WTC11 (cell line): ENCODE results near the gene C6orf47. TPM values are rescaled to one million over a fixed set of nuclear protein-coding genes. Genes with fewer than 3 reads are reported as not detected.
A peak's percentile ranks its signal among the peaks of the same experiment; 100 is the strongest.

Experiments
- ATAC-seq: fragments of 200-7000 bp; cut with Tn5 transposase; 2 replicates; pipeline ENCODE4 v1.10.0; 2021; ENCODE audit warnings: mild to moderate bottlenecking, moderate library complexity
- CTCF ChIA-PET: fragments of 300-600 bp; sonication (Branson Sonifier 250); formaldehyde crosslinking; loops from one replicate; lab custom pipeline; 2021; ENCODE audit warnings: antibody characterized with exemption; lab: Charles Lee
- POLR2A ChIA-PET: fragments of 350-600 bp; sonication (Branson Sonifier 250); formaldehyde crosslinking; loops from one replicate; lab custom pipeline; 2021; ENCODE audit warnings: antibody characterized with exemption; lab: Charles Lee
- DNase-seq: peaks from one replicate; pipeline ENCODE4 v3.0.0; 2021; ENCODE audit warnings: low spot score
- H3K27ac Mint-ChIP-seq: 2 replicates; pipeline ENCODE4 v1.8.0; 2021; ENCODE audit warnings: mixed read lengths
- H3K27me3 Mint-ChIP-seq: 2 replicates; pipeline ENCODE4 v1.8.0; 2021; ENCODE audit warnings: low read depth, mild to moderate bottlenecking, moderate library complexity, mixed read lengths
- H3K36me3 Mint-ChIP-seq: 2 replicates; pipeline ENCODE4 v1.8.0; 2021; ENCODE audit warnings: mixed read lengths
- H3K4me1 Mint-ChIP-seq: 2 replicates; pipeline ENCODE4 v1.8.0; 2022; ENCODE audit warnings: mixed read lengths
- H3K4me3 Mint-ChIP-seq: 2 replicates; pipeline ENCODE4 v1.8.0; 2021; ENCODE audit warnings: mild to moderate bottlenecking, moderate library complexity, mixed read lengths
- H3K9me3 Mint-ChIP-seq: 2 replicates; pipeline ENCODE4 v1.8.0; 2021; ENCODE audit warnings: mixed read lengths
- CBFB ChIP-seq: sonication (generic); formaldehyde crosslinking; IDR thresholded peaks from 2 replicates; pipeline ENCODE4 v1.8.1; 2022; ENCODE audit warnings: mild to moderate bottlenecking, low read depth, missing genetic modification reagents
- CREM ChIP-seq: sonication (generic); formaldehyde crosslinking; IDR thresholded peaks from 2 replicates; pipeline ENCODE4 v1.8.1; 2022; ENCODE audit warnings: mild to moderate bottlenecking, missing genetic modification reagents, moderate library complexity
- ESRRA ChIP-seq: sonication (generic); formaldehyde crosslinking; IDR thresholded peaks from 2 replicates; pipeline ENCODE4 v1.8.1; 2022; ENCODE audit warnings: mild to moderate bottlenecking, missing genetic modification reagents, borderline replicate concordance
- ETV6 ChIP-seq: sonication (generic); formaldehyde crosslinking; IDR thresholded peaks from 2 replicates; pipeline ENCODE4 v1.8.1; 2022; ENCODE audit warnings: mild to moderate bottlenecking, missing genetic modification reagents
- FOXK1 ChIP-seq: sonication (generic); formaldehyde crosslinking; IDR thresholded peaks from 2 replicates; pipeline ENCODE4 v1.8.0; 2022; ENCODE audit warnings: mild to moderate bottlenecking, moderate library complexity, missing genetic modification reagents
- HMGA2 ChIP-seq: fragments of 250-450 bp; sonication (Bioruptor Pico); IDR thresholded peaks from 2 replicates; pipeline ENCODE4 v1.4.0; 2021; ENCODE audit warnings: mild to moderate bottlenecking, moderate library complexity
- NFYB ChIP-seq: sonication (generic); formaldehyde crosslinking; conservative IDR thresholded peaks from 2 replicates; pipeline ENCODE4 v1.8.0; 2022; ENCODE audit warnings: low read depth, missing genetic modification reagents
- OVOL2 ChIP-seq: fragments of 250-450 bp; sonication (Bioruptor Pico); IDR thresholded peaks from 2 replicates; pipeline ENCODE4 v1.9.0; 2021; ENCODE audit warnings: mild to moderate bottlenecking, borderline replicate concordance
- SMAD4 ChIP-seq: sonication (generic); formaldehyde crosslinking; IDR thresholded peaks from 2 replicates; pipeline ENCODE4 v1.8.0; 2022; ENCODE audit warnings: mild to moderate bottlenecking, missing genetic modification reagents
- ZNF232 ChIP-seq: sonication (generic); formaldehyde crosslinking; IDR thresholded peaks from 2 replicates; pipeline ENCODE4 v1.8.0; 2022; ENCODE audit warnings: mild to moderate bottlenecking, missing genetic modification reagents
- total RNA-seq: library from RNA; stranded (reverse); gene quantifications from 3 replicates; pipeline ENCODE4 v1.2.3, GENCODE V29; 2021
- TF ChIP-seq, protein P1 (sequence below): sonication (generic); formaldehyde crosslinking; IDR thresholded peaks from 2 replicates; pipeline ENCODE4 v1.8.0; 2023; ENCODE audit warnings: missing genetic modification reagents
- TF ChIP-seq, protein P2 (sequence below): fragments of 250-450 bp; sonication (Bioruptor Pico); IDR thresholded peaks from 2 replicates; pipeline ENCODE4 v1.8.0; 2021; ENCODE audit warnings: mild to moderate bottlenecking
- TF ChIP-seq, protein P3 (sequence below): sonication (generic); formaldehyde crosslinking; IDR thresholded peaks from 2 replicates; pipeline ENCODE4 v1.8.1; 2023; ENCODE audit warnings: mild to moderate bottlenecking, missing genetic modification reagents
- TF ChIP-seq, protein P4 (sequence below): sonication (generic); formaldehyde crosslinking; IDR thresholded peaks from 2 replicates; pipeline ENCODE4 v1.8.0; 2023; ENCODE audit warnings: missing genetic modification reagents, mild to moderate bottlenecking, borderline replicate concordance
- TF ChIP-seq, protein P5 (sequence below): sonication (generic); formaldehyde crosslinking; IDR thresholded peaks from 2 replicates; pipeline ENCODE4 v1.8.0; 2022; ENCODE audit warnings: mild to moderate bottlenecking, missing genetic modification reagents

Gene C6orf47
- total RNA-seq, 1 experiment from 2014 or later, result 16.3 TPM

DNA sequence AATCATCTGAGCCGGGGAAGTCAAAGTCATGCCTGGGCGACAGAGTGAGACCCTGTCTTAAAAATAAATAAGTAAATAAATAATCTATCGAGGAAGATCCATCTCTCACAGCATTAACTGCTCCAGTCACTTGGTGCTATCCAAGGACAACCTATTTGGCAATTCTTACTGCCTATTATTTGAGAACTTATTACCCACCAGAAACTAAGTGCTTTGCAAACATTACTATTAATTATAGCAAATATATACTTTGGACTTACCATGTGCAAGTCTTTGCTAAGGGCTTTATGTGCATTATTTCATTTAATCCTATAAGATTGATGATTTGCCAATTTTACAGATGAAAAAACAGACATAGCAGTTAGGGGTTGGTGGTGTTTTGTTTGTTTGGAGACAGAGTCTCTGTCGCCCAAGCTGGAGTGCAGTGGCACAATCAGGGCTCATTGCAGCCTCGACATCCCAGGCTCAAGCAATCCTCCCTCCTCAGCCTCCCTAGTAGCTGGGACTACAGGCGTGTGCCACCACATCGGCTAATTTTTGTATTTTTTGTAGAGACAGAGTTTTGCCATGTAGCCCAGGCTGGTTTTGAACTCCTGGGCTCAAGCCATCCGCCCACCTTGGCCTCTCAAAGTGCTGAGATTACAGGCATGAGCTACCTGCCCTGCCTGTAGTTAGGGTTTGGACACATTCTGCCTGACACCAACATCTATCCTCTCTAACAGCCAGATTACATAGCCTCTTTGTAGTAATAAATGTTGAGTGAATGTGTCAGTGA lies 5.8 kb downstream of the C6orf47 start:
- Mint-ChIP-seq H3K27me3 (no peaks in the 10 kb centered on the region), H3K36me3 (peaks cover 11% of the 10 kb centered on the region), H3K9me3 (no peaks in the 10 kb centered on the region), H3K27ac (no peak overlapping the region), H3K4me3 (no peak overlapping the region), H3K4me1 (peaks cover 28% of the 10 kb centered on the region)
- no peak for DNase-seq
- ATAC-seq, result no peak
- TF ChIP-seq, protein P1, sequence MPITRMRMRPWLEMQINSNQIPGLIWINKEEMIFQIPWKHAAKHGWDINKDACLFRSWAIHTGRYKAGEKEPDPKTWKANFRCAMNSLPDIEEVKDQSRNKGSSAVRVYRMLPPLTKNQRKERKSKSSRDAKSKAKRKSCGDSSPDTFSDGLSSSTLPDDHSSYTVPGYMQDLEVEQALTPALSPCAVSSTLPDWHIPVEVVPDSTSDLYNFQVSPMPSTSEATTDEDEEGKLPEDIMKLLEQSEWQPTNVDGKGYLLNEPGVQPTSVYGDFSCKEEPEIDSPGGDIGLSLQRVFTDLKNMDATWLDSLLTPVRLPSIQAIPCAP (CRISPR knock-in tag), result no peak
- TF ChIP-seq ZNF232 (CRISPR knock-in tag), result no peak
- ChIA-PET POLR2A (interaction anchor here (1.0 kb wide), 1 partner anchor 10 kb away, joined by 9 read pairs; the partner anchor contains the start of gene GPANK1), CTCF (no interaction called here)

DNA sequence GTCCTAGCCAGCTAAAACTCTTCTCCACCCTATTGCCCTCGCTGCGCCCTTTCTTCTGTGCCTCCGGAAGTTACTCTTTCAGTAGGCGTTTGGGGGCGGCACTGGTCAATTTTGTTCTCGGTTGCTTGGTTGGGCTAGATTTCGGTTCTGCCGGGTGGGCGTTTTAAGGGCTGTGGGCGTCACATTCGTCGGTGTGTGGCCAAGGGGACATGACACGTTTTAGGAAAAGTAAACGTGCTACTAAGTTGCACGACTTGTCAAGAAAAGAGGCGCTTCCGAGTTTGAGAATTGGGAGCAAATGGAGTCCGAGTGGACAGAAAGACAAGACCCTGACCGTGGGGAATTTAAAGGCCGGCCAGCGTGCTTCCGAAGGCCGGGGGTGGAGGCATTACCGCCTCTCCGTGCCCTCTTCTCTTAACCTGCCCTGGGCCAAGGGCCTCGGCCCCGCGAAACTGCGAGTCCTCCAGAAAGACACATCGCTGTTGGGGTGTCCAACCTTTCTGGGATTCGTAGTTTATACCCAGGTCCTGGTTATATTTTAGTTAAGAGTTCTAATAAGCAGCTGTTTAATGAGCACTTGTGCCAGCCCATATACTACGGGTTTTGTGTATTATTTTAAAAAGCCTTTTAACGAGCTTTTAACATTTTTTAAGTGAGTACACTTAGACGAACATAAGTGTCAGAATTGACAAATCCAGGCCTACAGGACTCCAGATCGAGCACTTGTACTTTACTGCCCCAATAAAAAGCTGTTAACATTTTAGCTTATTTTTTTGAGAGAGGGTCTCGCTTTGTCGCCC lies 7.5 kb downstream of the C6orf47 start:
- peak; percentile 81 for DNase-seq
- H3K4me1 Mint-ChIP-seq, result peaks cover 20% of the 10 kb centered on the region
- H3K27ac Mint-ChIP-seq, result peak overlapping the region; percentile 100
- peak overlapping the region; percentile 91 for H3K4me3 Mint-ChIP-seq
- ChIA-PET POLR2A (interaction anchor here (0.6 to 2.1 kb wide), 11 partner anchors 8 to 210 kb away, joined by 3 to 11 read pairs (median 4); partner anchors contain the start of genes ATP6V1G2, C6orf47, DDAH2 and DDX39B), CTCF (interaction anchor here (0.6 to 2.3 kb wide), 8 partner anchors 8 to 210 kb away, joined by 3 to 14 read pairs (median 5); partner anchors contain the start of genes C6orf47, GPANK1 and NEU1)
- H3K36me3 Mint-ChIP-seq, result peaks cover 26% of the 10 kb centered on the region
- no peaks in the 10 kb centered on the region for H3K27me3 Mint-ChIP-seq
- ATAC-seq, result peak; percentile 79
- no peaks in the 10 kb centered on the region for H3K9me3 Mint-ChIP-seq
- TF ChIP-seq ETV6 (CRISPR knock-in tag) (peak; percentile 10; the same call in 1 of the 2 replicates), CREM (CRISPR knock-in tag) (no peak; the same call in 1 of the 2 replicates)
- TF ChIP-seq, protein P2, sequence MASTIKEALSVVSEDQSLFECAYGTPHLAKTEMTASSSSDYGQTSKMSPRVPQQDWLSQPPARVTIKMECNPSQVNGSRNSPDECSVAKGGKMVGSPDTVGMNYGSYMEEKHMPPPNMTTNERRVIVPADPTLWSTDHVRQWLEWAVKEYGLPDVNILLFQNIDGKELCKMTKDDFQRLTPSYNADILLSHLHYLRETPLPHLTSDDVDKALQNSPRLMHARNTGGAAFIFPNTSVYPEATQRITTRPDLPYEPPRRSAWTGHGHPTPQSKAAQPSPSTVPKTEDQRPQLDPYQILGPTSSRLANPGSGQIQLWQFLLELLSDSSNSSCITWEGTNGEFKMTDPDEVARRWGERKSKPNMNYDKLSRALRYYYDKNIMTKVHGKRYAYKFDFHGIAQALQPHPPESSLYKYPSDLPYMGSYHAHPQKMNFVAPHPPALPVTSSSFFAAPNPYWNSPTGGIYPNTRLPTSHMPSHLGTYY, result no peak
- TF ChIP-seq, all 79 proteins: peak for 1

DNA sequence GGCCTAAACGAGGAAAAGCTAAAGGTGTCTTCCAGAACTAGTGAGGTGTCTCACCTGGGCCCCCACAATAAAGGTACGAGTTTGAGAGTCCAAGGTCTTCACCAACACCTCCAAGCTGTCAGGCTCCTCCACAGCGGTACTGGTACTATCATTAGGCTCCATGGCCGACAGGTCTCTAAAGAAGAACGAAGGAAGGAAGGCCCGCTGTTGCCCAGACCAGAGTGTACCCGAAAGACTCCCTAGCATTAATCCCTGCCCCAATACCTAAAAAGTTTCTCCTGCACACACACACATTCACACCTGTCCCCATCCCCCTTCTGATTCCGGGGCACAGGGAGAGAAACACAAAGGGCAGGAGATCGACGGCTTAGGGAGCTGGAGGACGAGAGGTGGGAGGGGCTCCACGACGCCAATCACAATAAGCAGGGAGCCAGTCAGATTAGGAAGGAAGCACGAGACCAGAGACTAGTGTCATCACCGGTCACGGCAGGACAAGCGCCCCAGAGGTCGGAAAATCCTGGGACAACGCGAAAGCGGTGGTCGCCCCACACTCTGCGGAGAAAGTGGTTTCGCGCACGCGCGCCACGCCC lies 8.9 kb downstream of the C6orf47 start:
- Mint-ChIP-seq H3K9me3 (no peaks in the 10 kb centered on the region), H3K36me3 (peaks cover 39% of the 10 kb centered on the region), H3K27me3 (no peaks in the 10 kb centered on the region), H3K27ac (peak overlapping the region; percentile 100), H3K4me3 (peak overlapping the region; percentile 91), H3K4me1 (peaks cover 20% of the 10 kb centered on the region)
- TF ChIP-seq NFYB (CRISPR knock-in tag) (peak; percentile 5; the same call in 1 of the 2 replicates), FOXK1 (CRISPR knock-in tag) (no peak), HMGA2 (CRISPR knock-in tag) (no peak), SMAD4 (CRISPR knock-in tag) (no peak)
- TF ChIP-seq, protein P3, sequence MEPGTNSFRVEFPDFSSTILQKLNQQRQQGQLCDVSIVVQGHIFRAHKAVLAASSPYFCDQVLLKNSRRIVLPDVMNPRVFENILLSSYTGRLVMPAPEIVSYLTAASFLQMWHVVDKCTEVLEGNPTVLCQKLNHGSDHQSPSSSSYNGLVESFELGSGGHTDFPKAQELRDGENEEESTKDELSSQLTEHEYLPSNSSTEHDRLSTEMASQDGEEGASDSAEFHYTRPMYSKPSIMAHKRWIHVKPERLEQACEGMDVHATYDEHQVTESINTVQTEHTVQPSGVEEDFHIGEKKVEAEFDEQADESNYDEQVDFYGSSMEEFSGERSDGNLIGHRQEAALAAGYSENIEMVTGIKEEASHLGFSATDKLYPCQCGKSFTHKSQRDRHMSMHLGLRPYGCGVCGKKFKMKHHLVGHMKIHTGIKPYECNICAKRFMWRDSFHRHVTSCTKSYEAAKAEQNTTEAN (CRISPR knock-in tag), result no peak
- POLR2A ChIA-PET, result interaction anchor here (0.8 to 2.1 kb wide), 12 partner anchors 9 to 176 kb away, joined by 3 to 11 read pairs (median 4); partner anchors contain the start of genes C6orf47, CLIC1, DDAH2 and DDX39B
- peak; percentile 57 for ATAC-seq
- DNase-seq, result peak; percentile 67
- CTCF ChIA-PET, result interaction anchor here (0.7 to 2.3 kb wide), 11 partner anchors 8 to 179 kb away, joined by 3 to 14 read pairs (median 4); partner anchors contain the start of genes ATP6V1G2, C6orf47 and GPANK1

DNA sequence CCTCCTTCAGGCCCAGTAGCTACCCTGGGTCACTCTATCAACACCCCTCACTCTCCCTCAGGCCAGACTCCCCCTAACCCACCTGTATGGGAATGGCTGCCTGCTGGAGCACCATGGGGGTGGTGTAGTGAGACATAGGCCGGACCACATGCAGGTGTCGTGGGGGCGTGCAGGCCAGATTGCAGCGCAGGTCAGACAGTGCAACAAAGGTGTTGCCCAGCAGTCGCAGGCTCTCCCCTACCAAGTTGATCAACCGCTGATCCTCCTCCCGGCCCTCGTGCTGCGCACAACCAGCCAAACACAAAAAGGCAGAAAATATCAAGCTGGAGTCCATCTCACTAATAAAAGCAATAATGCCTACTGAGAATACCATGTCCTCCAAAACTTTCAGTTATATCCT lies 15.3 kb downstream of the C6orf47 start:
- Mint-ChIP-seq H3K4me3 (no peak overlapping the region), H3K27ac (no peak overlapping the region), H3K36me3 (peaks cover 81% of the 10 kb centered on the region), H3K4me1 (peaks cover 3% of the 10 kb centered on the region; the same call in 1 of the 2 replicates), H3K9me3 (no peaks in the 10 kb centered on the region), H3K27me3 (no peaks in the 10 kb centered on the region)
- CTCF ChIA-PET, result no interaction called here
- ATAC-seq (no peak), DNase-seq (no peak)
- POLR2A ChIA-PET, result no interaction called here
- TF ChIP-seq CBFB (no peak), ESRRA (CRISPR knock-in tag) (no peak), OVOL2 (CRISPR knock-in tag) (no peak)
- TF ChIP-seq, protein P4, sequence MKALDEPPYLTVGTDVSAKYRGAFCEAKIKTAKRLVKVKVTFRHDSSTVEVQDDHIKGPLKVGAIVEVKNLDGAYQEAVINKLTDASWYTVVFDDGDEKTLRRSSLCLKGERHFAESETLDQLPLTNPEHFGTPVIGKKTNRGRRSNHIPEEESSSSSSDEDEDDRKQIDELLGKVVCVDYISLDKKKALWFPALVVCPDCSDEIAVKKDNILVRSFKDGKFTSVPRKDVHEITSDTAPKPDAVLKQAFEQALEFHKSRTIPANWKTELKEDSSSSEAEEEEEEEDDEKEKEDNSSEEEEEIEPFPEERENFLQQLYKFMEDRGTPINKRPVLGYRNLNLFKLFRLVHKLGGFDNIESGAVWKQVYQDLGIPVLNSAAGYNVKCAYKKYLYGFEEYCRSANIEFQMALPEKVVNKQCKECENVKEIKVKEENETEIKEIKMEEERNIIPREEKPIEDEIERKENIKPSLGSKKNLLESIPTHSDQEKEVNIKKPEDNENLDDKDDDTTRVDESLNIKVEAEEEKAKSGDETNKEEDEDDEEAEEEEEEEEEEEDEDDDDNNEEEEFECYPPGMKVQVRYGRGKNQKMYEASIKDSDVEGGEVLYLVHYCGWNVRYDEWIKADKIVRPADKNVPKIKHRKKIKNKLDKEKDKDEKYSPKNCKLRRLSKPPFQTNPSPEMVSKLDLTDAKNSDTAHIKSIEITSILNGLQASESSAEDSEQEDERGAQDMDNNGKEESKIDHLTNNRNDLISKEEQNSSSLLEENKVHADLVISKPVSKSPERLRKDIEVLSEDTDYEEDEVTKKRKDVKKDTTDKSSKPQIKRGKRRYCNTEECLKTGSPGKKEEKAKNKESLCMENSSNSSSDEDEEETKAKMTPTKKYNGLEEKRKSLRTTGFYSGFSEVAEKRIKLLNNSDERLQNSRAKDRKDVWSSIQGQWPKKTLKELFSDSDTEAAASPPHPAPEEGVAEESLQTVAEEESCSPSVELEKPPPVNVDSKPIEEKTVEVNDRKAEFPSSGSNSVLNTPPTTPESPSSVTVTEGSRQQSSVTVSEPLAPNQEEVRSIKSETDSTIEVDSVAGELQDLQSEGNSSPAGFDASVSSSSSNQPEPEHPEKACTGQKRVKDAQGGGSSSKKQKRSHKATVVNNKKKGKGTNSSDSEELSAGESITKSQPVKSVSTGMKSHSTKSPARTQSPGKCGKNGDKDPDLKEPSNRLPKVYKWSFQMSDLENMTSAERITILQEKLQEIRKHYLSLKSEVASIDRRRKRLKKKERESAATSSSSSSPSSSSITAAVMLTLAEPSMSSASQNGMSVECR (CRISPR knock-in tag), result no peak
- TF ChIP-seq, protein P5, sequence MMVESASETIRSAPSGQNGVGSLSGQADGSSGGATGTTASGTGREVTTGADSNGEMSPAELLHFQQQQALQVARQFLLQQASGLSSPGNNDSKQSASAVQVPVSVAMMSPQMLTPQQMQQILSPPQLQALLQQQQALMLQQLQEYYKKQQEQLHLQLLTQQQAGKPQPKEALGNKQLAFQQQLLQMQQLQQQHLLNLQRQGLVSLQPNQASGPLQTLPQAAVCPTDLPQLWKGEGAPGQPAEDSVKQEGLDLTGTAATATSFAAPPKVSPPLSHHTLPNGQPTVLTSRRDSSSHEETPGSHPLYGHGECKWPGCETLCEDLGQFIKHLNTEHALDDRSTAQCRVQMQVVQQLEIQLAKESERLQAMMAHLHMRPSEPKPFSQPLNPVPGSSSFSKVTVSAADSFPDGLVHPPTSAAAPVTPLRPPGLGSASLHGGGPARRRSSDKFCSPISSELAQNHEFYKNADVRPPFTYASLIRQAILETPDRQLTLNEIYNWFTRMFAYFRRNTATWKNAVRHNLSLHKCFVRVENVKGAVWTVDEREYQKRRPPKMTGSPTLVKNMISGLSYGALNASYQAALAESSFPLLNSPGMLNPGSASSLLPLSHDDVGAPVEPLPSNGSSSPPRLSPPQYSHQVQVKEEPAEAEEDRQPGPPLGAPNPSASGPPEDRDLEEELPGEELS (CRISPR knock-in tag), result no peak
